ENCODE results near the gene NRP2.

NRP2 gene

DNA sequence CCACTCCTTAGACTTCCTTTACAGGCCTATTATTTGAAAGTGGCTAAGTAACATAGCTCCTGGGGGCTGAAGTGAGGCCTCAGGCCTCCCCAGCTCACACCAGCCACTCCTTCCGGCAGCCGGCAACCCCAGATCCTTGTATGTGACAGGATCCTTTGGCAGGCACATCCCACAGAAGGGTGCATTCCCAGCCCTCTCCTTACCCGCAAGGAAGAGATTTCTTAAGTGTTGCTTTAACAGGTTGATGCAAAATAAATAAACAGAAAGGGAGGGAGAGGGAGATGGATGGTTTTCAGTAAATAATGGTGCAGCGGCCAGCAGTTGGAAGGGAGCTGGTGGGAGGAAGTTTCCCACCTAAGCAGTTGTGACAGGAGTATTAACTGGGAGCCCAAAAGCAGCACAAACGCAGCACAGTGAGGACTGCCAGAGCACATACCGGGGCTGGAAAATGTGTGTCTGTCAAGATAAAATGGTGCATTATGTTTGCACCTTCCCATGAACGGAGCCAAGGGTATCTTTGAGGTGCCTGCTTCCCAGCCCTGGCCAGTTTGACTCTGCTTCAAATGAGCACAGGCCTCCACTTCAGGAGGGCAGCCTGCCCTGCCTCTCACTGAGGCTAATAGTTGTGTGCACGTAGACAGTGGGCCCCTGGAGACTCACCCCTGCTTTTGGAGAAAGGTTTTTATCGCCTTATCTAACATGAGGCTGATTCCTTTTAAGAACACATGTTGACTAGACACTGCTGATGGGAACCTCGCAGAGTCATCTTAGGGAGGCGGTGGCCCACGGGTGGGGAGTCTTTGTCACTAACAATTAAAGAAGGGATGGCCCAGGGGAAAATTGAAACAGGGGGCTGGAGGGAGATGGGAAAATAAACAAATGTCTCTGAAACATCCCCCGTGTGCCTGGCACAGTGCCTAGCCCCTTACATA, 32.8 kb downstream of the NRP2 start:
- H3K27ac Mint-ChIP-seq = peak overlapping the region; percentile 95
- H3K9me3 Mint-ChIP-seq = no peaks in the 10 kb centered on the region
- peaks cover 81% of the 10 kb centered on the region for H3K36me3 Mint-ChIP-seq (ENCODE audit: low read depth)
- peaks cover 73% of the 10 kb centered on the region for H3K4me1 Mint-ChIP-seq (ENCODE audit: low read depth)
- intact Hi-C loops (cut with micrococcal nuclease) = loop anchor here (2.0 kb wide), 1 partner anchor 14 kb away; no protein-coding TSS in a partner anchor
- H3K27me3 Mint-ChIP-seq = peaks cover 15% of the 10 kb centered on the region
- no peak overlapping the region for H3K4me3 Mint-ChIP-seq

DNA sequence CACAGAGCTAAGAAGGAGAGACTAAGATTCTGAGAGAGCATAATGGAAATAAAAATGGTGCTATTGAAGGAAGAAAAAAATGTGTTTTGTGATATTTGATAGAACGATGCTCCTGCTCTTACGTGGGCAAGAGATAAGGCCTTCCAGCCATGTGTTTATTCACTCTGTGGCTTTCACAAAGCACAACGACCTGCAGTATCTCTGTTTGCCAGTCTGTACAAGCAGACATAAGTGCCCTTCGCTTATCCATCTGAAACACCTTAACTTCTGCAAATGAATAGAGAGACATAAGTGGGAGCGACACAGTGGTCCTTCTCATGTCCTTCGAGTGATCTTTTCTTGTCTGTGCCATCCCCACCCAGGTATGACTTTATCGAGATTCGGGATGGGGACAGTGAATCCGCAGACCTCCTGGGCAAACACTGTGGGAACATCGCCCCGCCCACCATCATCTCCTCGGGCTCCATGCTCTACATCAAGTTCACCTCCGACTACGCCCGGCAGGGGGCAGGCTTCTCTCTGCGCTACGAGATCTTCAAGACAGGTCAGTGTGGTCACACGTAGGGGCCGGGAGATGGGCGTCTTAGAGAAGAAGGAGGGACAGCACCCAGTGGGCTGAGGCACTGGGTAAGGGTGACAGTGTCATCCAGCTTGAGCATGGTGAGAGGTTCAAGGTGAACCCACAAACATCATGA, 33.7 kb downstream of the NRP2 start:
- H3K27ac Mint-ChIP-seq = peak overlapping the region; percentile 46
- no peak overlapping the region for H3K4me3 Mint-ChIP-seq
- no peaks in the 10 kb centered on the region for H3K9me3 Mint-ChIP-seq
- intact Hi-C loops (cut with micrococcal nuclease) = loop anchor here (2.0 kb wide), 1 partner anchor 15 kb away; no protein-coding TSS in a partner anchor
- peaks cover 79% of the 10 kb centered on the region for H3K4me1 Mint-ChIP-seq (ENCODE audit: low read depth)
- H3K27me3 Mint-ChIP-seq = peaks cover 15% of the 10 kb centered on the region
- H3K36me3 Mint-ChIP-seq (ENCODE audit: low read depth) = peaks cover 85% of the 10 kb centered on the region

DNA sequence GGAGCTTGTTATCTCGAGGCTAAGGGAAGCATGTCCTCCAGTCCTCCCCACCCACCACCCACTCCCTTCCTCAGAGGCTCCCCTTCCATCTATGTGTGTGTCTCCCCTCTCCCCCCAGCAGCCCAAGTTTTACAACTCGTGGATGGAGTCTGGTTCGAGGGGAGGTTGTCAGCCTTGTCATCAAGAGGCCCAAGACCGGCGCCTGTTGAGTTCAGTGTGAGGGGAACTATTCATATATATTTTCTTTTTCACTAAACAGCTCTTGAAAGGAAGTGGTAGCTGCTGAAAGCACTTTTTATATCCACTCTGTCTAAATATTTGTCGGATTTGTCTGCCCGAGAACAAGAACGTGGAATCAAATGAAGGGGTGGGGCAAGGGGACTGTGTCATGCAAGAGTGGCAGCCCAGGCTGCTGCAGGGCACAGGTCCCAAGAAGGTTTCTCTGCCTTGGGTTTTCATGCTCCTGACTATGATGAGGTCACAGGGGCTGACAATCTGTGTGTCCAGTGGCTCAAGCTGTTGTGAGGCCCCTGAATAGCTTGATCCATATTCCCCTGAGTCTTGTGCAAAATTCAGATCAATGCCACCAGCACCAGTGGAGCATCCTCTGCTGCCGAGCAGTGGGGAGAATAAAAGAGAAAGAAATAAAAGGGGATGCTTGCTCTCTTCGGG, 35.0 kb downstream of the NRP2 start:
- intact Hi-C loops (cut with micrococcal nuclease) = no loop called here
- Mint-ChIP-seq H3K27ac (peak overlapping the region; percentile 46), H3K27me3 (peaks cover 15% of the 10 kb centered on the region), H3K36me3 (ENCODE audit: low read depth) (peaks cover 81% of the 10 kb centered on the region), H3K4me1 (ENCODE audit: low read depth) (peaks cover 79% of the 10 kb centered on the region), H3K9me3 (no peaks in the 10 kb centered on the region), H3K4me3 (no peak overlapping the region)

DNA sequence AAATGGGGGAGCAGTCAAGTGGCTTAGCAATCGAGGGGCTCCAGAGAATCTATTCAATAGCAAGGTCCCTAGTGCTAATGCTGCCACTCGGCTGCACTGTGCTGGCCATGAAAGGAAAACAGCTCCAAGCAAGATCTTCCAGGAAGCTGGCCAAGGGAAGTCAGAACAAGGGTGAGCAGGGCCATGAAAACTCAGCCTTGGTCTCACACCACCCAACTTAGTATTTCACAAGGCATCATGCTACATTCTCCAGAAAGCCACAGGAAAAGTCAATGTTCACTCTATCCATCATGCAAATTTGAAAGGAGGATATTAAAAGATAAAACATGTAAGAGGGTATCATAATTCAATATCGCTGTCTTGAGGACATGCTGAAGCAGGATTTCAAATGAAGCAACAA, 35.7 kb downstream of the NRP2 start:
- H3K4me1 Mint-ChIP-seq (ENCODE audit: low read depth) = peaks cover 82% of the 10 kb centered on the region
- intact Hi-C loops (cut with micrococcal nuclease) = no loop called here
- peaks cover 15% of the 10 kb centered on the region for H3K27me3 Mint-ChIP-seq
- H3K4me3 Mint-ChIP-seq = no peak overlapping the region
- no peaks in the 10 kb centered on the region for H3K9me3 Mint-ChIP-seq
- H3K27ac Mint-ChIP-seq = peak overlapping the region; percentile 16
- peaks cover 85% of the 10 kb centered on the region for H3K36me3 Mint-ChIP-seq (ENCODE audit: low read depth)

DNA sequence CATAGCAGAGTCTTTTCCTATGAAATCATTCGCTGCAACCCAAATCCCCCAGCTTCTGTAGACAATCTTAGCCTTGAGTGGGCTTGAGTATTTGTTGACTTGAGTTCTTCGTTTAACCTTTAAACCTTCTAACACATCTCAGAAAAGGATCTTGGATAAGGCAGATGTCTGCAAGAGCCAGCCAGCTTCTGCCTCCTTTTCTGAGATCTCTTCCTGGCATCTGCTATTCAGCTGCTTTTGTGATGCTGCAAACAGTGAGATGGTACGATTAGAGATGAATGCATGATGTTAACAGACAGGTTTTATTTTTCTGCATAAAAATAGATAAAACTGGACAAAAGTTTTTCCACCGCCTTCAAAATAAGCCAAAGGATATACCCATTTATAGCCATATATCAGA, 37.5 kb downstream of the NRP2 start:
- Mint-ChIP-seq H3K9me3 (no peaks in the 10 kb centered on the region), H3K27me3 (peaks cover 15% of the 10 kb centered on the region), H3K36me3 (ENCODE audit: low read depth) (peaks cover 94% of the 10 kb centered on the region), H3K27ac (no peak overlapping the region), H3K4me1 (ENCODE audit: low read depth) (peaks cover 80% of the 10 kb centered on the region), H3K4me3 (no peak overlapping the region)
- intact Hi-C loops (cut with micrococcal nuclease) = no loop called here

DNA sequence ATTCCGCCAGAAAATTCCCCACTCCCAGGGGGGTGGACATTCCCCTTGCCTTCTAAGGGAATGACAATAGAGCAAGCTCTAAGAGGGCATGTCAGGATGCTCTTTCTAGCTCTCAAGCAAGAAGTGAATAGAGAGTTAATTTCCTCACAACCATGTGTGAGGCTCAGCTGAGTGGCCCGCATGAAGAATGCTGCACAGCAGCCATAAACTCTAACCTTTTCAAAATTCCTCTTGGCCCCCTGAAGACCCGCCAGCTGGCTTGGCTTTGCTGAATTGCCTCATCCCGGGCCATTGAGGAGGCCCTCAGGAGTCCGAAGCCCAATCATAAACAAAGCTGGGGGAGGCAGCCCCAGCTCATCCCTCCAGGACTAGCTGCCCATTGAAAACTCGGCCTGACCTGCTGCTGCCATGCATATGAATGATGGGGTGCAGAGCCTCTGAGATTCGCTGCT, 38.2 kb downstream of the NRP2 start:
- Mint-ChIP-seq H3K4me1 (ENCODE audit: low read depth) (peaks cover 73% of the 10 kb centered on the region), H3K36me3 (ENCODE audit: low read depth) (peaks cover 94% of the 10 kb centered on the region)
- intact Hi-C loops (cut with micrococcal nuclease) = no loop called here

DNA sequence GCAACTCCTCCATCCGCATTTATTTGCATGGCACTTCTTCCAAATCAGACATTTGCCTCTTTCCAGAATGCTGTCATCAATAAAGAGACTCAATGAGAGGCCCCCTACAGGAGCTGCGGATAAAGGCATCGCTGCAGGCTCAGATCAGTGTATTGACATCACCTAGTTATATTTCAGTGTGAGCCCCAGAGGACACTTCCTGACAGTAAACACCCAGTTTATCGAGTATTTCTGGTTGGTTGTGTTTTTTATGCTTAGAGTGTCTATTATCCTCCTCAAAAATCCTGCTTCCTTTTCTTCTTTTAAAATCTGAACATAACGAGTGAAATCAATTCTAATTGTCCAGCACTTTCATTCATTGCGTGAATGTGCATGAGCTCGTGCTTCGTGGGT, 38.8 kb downstream of the NRP2 start:
- Mint-ChIP-seq H3K4me1 (ENCODE audit: low read depth) (peaks cover 67% of the 10 kb centered on the region), H3K36me3 (ENCODE audit: low read depth) (peaks cover 94% of the 10 kb centered on the region), H3K9me3 (no peaks in the 10 kb centered on the region), H3K27ac (peak overlapping the region; percentile 84), H3K27me3 (peaks cover 15% of the 10 kb centered on the region), H3K4me3 (no peak overlapping the region)
- intact Hi-C loops (cut with micrococcal nuclease) = no loop called here

More for the DNA sequence above, 38.2 kb downstream of the NRP2 start:
- H3K27ac Mint-ChIP-seq = peak overlapping the region; percentile 84
- peaks cover 15% of the 10 kb centered on the region for H3K27me3 Mint-ChIP-seq
- no peaks in the 10 kb centered on the region for H3K9me3 Mint-ChIP-seq
- H3K4me3 Mint-ChIP-seq = no peak overlapping the region

DNA sequence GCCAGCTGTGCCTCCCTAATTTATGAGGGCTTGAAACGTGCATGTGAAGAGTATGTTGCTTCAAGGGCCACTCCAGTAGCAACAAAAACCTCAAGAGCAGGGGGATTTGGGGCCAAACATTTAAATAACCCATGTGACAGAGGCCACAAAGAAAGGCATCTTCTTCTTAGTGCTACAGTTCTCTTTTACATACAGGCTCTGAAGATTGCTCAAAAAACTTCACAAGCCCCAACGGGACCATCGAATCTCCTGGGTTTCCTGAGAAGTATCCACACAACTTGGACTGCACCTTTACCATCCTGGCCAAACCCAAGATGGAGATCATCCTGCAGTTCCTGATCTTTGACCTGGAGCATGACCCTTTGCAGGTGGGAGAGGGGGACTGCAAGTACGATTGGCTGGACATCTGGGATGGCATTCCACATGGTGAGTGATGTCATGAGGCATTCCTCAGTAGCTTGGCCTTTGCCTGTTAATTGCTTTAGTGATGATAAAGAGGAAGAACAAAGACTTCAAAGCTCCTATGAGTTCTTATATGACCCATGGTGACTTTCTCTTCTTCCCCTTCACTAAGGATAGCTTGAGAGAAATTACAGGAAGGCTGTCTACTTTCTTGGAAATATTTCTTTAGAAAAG, 40.1 kb downstream of the NRP2 start:
- Mint-ChIP-seq H3K4me1 (ENCODE audit: low read depth) (peaks cover 54% of the 10 kb centered on the region), H3K4me3 (no peak overlapping the region), H3K27me3 (peaks cover 13% of the 10 kb centered on the region), H3K36me3 (ENCODE audit: low read depth) (peaks cover 94% of the 10 kb centered on the region), H3K27ac (peak overlapping the region; percentile 84), H3K9me3 (no peaks in the 10 kb centered on the region)
- intact Hi-C loops (cut with micrococcal nuclease) = loop anchor here (2.0 kb wide), 2 partner anchors 24 to 40 kb away; partner anchors contain the start of gene NRP2

DNA sequence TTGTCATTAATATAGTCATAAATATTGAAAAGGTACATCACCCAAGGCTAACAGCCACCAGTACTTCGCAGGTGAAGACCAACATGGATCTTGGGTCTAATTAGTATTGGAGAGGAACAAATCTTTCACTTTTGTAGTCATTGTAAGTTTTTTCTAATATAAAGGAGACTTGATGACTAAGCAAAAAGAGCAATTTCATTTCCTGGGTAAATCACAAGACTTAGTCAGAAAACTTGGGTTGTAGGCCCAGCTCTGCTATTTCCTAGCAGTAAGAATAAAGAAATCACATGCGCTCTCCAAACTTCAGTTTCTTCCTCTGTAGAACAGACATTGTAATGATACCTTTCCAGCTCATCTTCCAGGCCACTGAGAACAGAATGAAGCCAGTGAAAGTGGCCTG, 40.9 kb downstream of the NRP2 start:
- peaks cover 94% of the 10 kb centered on the region for H3K36me3 Mint-ChIP-seq (ENCODE audit: low read depth)
- H3K27me3 Mint-ChIP-seq = peaks cover 6% of the 10 kb centered on the region
- H3K27ac Mint-ChIP-seq = peak overlapping the region; percentile 84
- intact Hi-C loops (cut with micrococcal nuclease) = loop anchor here (2.0 kb wide), 2 partner anchors 24 to 40 kb away; partner anchors contain the start of gene NRP2
- H3K4me1 Mint-ChIP-seq (ENCODE audit: low read depth) = peaks cover 46% of the 10 kb centered on the region
- no peak overlapping the region for H3K4me3 Mint-ChIP-seq
- no peaks in the 10 kb centered on the region for H3K9me3 Mint-ChIP-seq

DNA sequence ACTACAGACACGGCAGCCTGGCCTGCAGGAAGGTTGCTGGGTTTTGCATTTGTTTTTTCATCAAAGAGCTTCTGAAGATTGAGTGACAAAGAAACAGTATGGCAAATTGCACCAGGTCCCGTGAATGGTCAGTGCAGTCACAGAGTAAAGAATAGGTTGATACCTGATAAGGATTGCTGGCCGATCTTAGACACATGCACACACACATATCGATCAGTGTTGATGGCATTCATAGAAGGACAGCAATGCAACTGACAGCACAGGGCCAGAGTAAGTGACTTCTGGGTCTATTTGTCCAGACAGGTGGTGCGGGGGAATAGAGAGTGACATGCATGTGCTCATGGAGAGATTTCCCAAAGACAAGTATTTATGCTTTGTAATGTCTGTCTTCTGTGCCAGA, 42.8 kb downstream of the NRP2 start:
- no peaks in the 10 kb centered on the region for H3K9me3 Mint-ChIP-seq
- H3K36me3 Mint-ChIP-seq (ENCODE audit: low read depth) = peaks cover 94% of the 10 kb centered on the region
- peaks cover 43% of the 10 kb centered on the region for H3K4me1 Mint-ChIP-seq (ENCODE audit: low read depth)
- intact Hi-C loops (cut with micrococcal nuclease) = no loop called here
- no peaks in the 10 kb centered on the region for H3K27me3 Mint-ChIP-seq
- no peak overlapping the region for H3K4me3 Mint-ChIP-seq
- H3K27ac Mint-ChIP-seq = no peak overlapping the region

DNA sequence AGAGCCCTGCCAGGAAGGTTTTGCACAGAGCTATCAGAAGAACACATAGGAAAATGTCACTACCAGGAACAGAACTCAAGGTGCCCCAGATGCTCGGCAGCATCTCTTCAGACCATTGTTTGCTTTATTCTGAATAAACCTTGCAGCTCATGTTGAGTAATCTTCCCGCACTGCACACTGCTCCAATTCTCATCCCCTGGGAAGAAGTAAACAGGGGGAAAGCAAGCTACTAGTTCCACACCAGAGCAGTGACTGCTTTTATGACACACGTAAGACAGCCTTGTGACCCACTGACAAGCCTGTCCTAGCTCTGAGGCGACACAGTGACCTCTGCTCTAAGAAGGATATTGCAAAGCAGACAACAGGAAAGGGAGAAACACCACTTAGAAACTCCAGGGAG, 44.2 kb downstream of the NRP2 start:
- Mint-ChIP-seq H3K9me3 (no peaks in the 10 kb centered on the region), H3K4me3 (no peak overlapping the region), H3K36me3 (ENCODE audit: low read depth) (peaks cover 94% of the 10 kb centered on the region), H3K27ac (no peak overlapping the region), H3K27me3 (no peaks in the 10 kb centered on the region), H3K4me1 (ENCODE audit: low read depth) (peaks cover 44% of the 10 kb centered on the region)
- intact Hi-C loops (cut with micrococcal nuclease) = no loop called here

DNA sequence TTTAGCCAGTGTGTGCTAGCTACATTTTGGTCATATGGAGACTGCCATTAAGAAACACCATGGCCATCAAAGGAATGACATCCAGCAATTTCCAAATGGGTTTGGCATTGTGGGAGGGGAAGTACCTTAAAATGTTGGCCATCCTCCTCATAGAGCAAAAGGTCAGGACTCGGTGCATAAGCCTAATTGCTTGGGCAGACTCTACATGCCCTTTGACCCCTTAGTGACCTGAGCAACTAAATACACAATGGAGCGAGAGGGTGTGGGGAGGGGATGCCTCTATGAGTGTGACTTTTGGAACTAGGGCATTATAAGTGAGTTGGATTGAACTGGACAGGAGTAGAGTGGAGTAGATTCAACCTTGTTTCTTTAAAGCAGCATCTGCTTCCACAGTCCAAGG, 44.9 kb downstream of the NRP2 start:
- Mint-ChIP-seq H3K27me3 (no peaks in the 10 kb centered on the region), H3K27ac (no peak overlapping the region), H3K4me1 (ENCODE audit: low read depth) (peaks cover 40% of the 10 kb centered on the region), H3K36me3 (ENCODE audit: low read depth) (peaks cover 96% of the 10 kb centered on the region), H3K4me3 (no peak overlapping the region), H3K9me3 (no peaks in the 10 kb centered on the region)
- intact Hi-C loops (cut with micrococcal nuclease) = no loop called here

DNA sequence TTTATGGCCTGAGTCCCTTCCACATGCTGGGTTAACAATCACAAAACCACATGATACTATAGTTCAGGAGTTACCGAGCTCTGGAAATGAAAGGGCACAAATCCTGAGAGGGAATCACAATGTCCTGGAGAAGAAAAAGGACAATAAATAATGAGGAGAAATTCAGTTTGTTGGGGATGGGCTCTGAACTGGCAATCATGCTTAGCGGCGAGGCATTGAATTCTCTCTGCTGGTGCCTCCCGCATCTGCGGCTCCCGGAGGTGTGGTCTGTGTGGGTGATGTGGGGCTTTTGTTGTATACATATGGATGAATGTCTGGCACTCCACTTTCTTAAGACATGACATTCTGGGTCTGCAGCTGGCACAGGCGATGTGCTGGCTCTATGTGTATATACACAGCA, 46.1 kb downstream of the NRP2 start:
- H3K9me3 Mint-ChIP-seq = no peaks in the 10 kb centered on the region
- H3K27ac Mint-ChIP-seq = no peak overlapping the region
- peaks cover 30% of the 10 kb centered on the region for H3K4me1 Mint-ChIP-seq (ENCODE audit: low read depth)
- H3K36me3 Mint-ChIP-seq (ENCODE audit: low read depth) = peaks cover 99% of the 10 kb centered on the region
- no peak overlapping the region for H3K4me3 Mint-ChIP-seq
- no peaks in the 10 kb centered on the region for H3K27me3 Mint-ChIP-seq
- intact Hi-C loops (cut with micrococcal nuclease) = no loop called here

Measured in dendritic cell treated with granulocyte-macrophage colony-stimulating factor and Interleukin-4, amounts not matched to agents 40 ng/mL and 50 ng/mL, for 4 days (primary cell).